ENCODE results near the gene STYXL2. TPM values are rescaled to one million over a fixed set of nuclear protein-coding genes. Genes with fewer than 3 reads are reported as not detected.

STYXL2 gene
- total and polyA plus RNA-seq, 8 donors = 0.12 to 1.3 (median 0.66) TPM; not detected in 1

DNA sequence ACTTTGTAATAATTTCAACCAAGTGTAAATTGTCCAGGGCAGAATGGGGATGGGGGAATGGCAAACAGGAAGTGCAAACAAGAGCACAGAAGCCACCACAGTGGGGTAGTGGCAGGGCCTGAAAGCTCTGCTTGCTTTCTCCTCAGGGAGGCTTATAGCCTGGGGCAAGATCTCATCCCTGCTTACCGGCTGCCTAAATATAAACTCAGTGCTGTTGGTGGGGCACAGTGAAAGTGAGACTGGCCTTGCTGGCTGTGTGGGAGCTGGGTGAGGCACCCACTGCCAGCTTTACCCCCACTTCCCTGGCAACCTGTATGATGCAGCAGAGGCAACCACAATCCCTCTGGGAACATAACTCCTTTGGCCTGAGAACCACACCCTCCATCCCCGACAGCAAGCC, 15.2 kb downstream of the STYXL2 start:
- TF ChIP-seq CTCF (IDR thresholded peaks at IDR 0.05) = no peak
- Histone ChIP-seq H3K4me3 (no peak overlapping the region), H3K4me1 (no peaks in the 10 kb centered on the region), H3K9me3 (no peaks in the 10 kb centered on the region), H3K36me3 (no peaks in the 10 kb centered on the region), H3K27me3 (no peaks in the 10 kb centered on the region), H3K27ac (no peak overlapping the region)
- no peak for ATAC-seq
- intact Hi-C loops (cut with DNase I) = no loop called here
- no peak for DNase-seq

DNA sequence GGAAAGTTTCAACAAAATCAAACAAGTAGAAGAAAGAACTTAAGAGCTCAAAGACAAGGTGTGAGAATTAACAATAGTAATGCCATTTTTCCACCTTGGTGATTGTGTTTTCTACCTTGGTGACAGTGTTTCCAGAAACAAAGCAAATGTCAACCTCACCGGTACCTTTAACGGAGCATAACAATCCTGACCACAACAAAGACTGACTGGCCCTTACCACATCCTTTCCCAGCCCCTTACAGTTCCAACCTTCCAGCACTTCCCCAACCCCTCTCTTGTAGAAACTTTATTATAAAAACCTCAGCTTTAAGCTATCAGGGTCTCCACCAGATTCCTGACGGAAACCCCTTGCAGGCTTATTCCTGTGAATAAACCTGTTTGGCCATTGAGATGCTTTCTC, 16.7 kb downstream of the STYXL2 start:
- intact Hi-C loops (cut with DNase I) = no loop called here
- Histone ChIP-seq H3K9me3 (no peaks in the 10 kb centered on the region), H3K36me3 (no peaks in the 10 kb centered on the region), H3K27me3 (peaks cover 0 to 5% of the 10 kb centered on the region in 2 donors), H3K27ac (no peak overlapping the region), H3K4me3 (no peak overlapping the region), H3K4me1 (no peaks in the 10 kb centered on the region)
- no peak for TF ChIP-seq CTCF (IDR thresholded peaks at IDR 0.05)
- no peak for DNase-seq
- no peak for ATAC-seq

DNA sequence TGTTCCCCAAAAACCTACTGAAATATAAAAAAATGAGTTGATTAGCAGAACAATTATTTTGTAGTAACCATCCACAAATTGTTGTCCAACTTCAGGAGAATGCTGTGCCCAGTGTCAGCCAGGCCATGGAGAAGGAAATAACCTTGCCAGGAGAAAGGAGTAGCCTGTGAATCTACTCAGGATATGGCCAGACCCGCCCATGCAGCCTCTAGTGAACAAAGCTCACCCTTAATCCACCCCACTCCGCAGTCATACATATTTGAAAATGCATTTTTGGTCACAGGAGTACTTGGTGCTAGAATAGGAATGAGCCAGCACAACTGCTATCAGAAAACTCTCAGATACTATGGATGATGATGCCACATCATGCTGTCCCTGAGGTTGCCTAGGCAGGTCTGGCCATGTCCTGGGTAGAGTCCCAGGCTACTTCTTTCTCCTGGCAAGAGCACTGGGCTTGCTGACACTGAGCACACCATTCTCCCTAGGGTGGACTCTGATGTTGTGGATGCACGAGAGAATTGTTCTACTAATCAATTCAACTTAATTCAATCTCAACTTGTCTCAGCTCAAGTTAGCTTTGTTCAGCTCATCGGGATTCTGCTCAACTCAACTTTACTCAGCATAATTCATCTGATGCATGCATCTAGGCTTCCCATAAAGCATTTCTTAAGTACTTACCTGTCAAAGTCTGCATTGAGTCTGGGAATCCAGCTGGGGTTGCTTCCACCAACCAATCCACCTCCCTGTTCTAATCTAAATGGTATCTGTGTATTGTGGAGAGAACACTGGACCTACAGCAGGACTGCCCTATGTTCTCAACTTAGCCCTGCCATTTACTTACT, 18.2 kb downstream of the STYXL2 start:
- H3K4me1 ChIP-seq = no peaks in the 10 kb centered on the region
- peaks cover 0 to 8% of the 10 kb centered on the region in 2 donors for H3K27me3 ChIP-seq
- H3K9me3 ChIP-seq = no peaks in the 10 kb centered on the region
- H3K36me3 ChIP-seq = no peaks in the 10 kb centered on the region
- intact Hi-C loops (cut with DNase I) = no loop called here
- no peak overlapping the region for H3K27ac ChIP-seq
- TF ChIP-seq CTCF (IDR thresholded peaks at IDR 0.05) = no peak
- H3K4me3 ChIP-seq = no peak overlapping the region
- DNase-seq = no peak
- ATAC-seq = no peak

DNA sequence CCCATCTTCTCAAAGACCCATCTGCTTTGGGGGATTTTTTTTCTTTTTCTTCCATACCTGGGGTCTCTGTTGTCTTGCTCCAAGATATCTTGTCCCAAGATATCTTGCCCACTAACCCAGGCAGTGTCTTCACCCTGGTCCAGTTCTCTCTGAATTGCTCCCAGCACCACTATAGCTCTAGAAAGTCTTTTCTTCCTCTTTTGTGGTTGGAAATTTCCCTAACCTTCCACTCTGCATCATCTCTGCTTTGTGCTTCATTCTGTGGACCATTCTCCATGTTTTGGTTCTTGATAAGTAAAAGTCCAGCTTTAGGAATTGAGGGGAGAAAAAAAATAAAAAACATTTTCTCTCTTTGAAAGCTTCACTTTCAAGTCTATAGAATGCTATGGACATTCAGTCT, 20.9 kb downstream of the STYXL2 start:
- DNase-seq (no peak), ATAC-seq (no peak)

More for the DNA sequence above, 20.9 kb downstream of the STYXL2 start:
- intact Hi-C loops (cut with DNase I) = no loop called here
- Histone ChIP-seq H3K4me3 (no peak overlapping the region), H3K27me3 (peaks cover 0 to 16% of the 10 kb centered on the region in 2 donors), H3K27ac (no peak overlapping the region), H3K9me3 (no peaks in the 10 kb centered on the region), H3K36me3 (no peaks in the 10 kb centered on the region), H3K4me1 (no peaks in the 10 kb centered on the region)
- TF ChIP-seq CTCF (IDR thresholded peaks at IDR 0.05) = no peak
